Measurements from ENCODE around the gene PXMP4.

Gene PXMP4

DNA sequence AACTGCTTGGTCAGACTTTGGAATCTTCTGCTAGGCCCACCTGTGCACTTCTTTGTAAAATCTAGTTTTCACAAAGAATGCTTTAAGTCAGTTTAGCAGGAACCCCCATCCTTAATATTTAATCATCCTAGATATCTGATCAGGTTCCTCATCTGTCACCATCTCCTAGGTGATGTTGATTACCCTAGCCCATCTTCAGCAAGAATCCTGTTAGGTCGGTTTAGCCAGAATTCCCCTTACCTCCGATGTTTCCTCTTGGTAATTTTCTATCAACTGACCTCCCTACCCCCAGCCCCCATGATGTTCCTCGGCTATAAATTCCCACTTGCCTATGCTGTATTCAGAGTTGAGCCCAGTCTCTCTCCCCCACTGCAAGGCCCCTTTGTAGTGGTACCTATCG, 9.0 kb upstream of the PXMP4 start:
- H3K27ac ChIP-seq = no peak overlapping the region
- no peak for DNase-seq (ENCODE audit: low read depth, low spot score)
- TF ChIP-seq FOXP2 (optimal IDR thresholded peaks at IDR 0.05; ENCODE audit: control extremely low read depth, extremely low read length, insufficient read depth) = no peak

DNA sequence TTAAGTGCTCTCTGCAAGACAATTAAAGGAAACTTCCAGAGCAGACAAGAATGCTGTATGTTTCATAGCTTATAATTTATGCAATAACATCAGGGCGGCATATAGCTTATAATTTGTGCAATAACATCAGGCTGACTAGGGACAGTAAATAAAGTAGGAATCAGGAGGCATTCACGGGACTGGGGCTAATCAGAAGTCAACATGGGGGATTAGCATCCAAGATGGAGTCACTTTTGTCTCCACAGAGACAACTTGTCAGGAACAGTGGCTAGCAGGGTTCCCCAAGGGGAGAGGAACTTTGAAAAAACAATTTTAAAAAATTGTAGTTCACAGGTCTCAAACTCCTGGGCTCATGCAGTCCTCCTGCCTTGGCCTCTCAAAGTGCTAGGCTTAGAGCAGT, 8.4 kb upstream of the PXMP4 start:
- DNase-seq (ENCODE audit: low read depth, low spot score) = no peak
- no peaks in the 10 kb centered on the region for H3K9me3 ChIP-seq (ENCODE audit: low read depth, low read length)
- no peaks in the 10 kb centered on the region for H3K36me3 ChIP-seq (ENCODE audit: insufficient read depth, low read length)
- no peak overlapping the region for H3K9ac ChIP-seq (ENCODE audit: insufficient read length)
- TF ChIP-seq POLR2AphosphoS5 (IDR thresholded peaks at IDR 0.05; ENCODE audit: borderline replicate concordance, low read depth, low read length) (no peak), EZH2 (IDR thresholded peaks at IDR 0.05) (no peak), FOXP2 (optimal IDR thresholded peaks at IDR 0.05; ENCODE audit: control extremely low read depth, extremely low read length, insufficient read depth) (no peak)
- no peak overlapping the region for H3K4me3 ChIP-seq
- no peak overlapping the region for H3K27ac ChIP-seq

More for the DNA sequence above, 9.0 kb upstream of the PXMP4 start:
- no peaks in the 10 kb centered on the region for H3K9me3 ChIP-seq (ENCODE audit: low read depth, low read length)
- no peak overlapping the region for H3K9ac ChIP-seq (ENCODE audit: insufficient read length)
- H3K4me3 ChIP-seq = no peak overlapping the region
- no peaks in the 10 kb centered on the region for H3K36me3 ChIP-seq (ENCODE audit: insufficient read depth, low read length)

DNA sequence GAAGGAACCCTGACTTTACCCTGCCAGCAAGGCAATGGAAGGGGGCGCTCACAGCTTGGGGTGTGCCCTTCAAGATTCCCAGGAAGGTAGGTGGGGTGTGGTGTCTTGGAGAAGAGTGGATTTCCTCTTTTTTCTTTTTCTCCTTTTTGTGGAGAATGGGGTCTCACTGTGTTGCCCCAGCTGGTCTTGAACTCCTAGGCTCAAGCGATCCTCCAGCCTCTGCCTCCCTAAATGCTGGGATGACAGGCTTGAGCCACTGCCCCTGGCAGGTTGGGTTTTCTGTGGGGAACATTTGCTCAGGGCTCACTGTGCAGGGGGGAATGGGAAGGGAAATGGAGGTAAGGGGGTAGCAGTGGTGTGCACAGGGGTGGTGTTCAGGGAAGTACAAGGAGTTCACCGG, 7.7 kb upstream of the PXMP4 start:
- no peak for DNase-seq (ENCODE audit: low read depth, low spot score)
- Histone ChIP-seq H3K36me3 (ENCODE audit: insufficient read depth, low read length) (no peaks in the 10 kb centered on the region), H3K4me3 (no peak overlapping the region), H3K9ac (ENCODE audit: insufficient read length) (no peak overlapping the region), H3K27ac (no peak overlapping the region), H3K9me3 (ENCODE audit: low read depth, low read length) (no peaks in the 10 kb centered on the region)
- TF ChIP-seq POLR2AphosphoS5 (IDR thresholded peaks at IDR 0.05; ENCODE audit: borderline replicate concordance, low read depth, low read length) = no peak
- TF ChIP-seq FOXP2 (optimal IDR thresholded peaks at IDR 0.05; ENCODE audit: control extremely low read depth, extremely low read length, insufficient read depth) = no peak
- TF ChIP-seq EZH2 (IDR thresholded peaks at IDR 0.05) = no peak

DNA sequence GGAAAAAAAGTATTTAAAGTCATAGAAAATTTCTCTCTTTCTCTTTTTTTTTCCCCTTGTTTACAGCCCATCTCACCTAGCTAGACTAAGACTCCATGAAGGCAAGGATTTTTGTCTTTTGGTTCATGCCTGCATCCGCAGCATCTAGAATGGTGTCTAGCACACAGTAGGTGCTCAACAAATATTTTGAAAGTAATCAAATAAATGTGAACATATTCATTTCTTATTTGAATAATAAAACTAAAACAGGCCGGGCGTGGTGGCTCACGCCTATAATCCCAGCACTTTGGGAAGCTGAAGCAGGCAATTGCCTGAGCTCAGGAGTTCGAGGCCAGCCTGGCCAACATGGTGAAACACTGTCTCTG, 7.0 kb upstream of the PXMP4 start:
- Histone ChIP-seq H3K9me3 (ENCODE audit: low read depth, low read length) (no peaks in the 10 kb centered on the region), H3K9ac (ENCODE audit: insufficient read length) (no peak overlapping the region), H3K4me3 (no peak overlapping the region), H3K27ac (no peak overlapping the region), H3K36me3 (ENCODE audit: insufficient read depth, low read length) (no peaks in the 10 kb centered on the region)
- no peak for DNase-seq (ENCODE audit: low read depth, low spot score)
- TF ChIP-seq EZH2 (IDR thresholded peaks at IDR 0.05) = no peak
- no peak for TF ChIP-seq FOXP2 (optimal IDR thresholded peaks at IDR 0.05; ENCODE audit: control extremely low read depth, extremely low read length, insufficient read depth)
- no peak for TF ChIP-seq POLR2AphosphoS5 (IDR thresholded peaks at IDR 0.05; ENCODE audit: borderline replicate concordance, low read depth, low read length)

DNA sequence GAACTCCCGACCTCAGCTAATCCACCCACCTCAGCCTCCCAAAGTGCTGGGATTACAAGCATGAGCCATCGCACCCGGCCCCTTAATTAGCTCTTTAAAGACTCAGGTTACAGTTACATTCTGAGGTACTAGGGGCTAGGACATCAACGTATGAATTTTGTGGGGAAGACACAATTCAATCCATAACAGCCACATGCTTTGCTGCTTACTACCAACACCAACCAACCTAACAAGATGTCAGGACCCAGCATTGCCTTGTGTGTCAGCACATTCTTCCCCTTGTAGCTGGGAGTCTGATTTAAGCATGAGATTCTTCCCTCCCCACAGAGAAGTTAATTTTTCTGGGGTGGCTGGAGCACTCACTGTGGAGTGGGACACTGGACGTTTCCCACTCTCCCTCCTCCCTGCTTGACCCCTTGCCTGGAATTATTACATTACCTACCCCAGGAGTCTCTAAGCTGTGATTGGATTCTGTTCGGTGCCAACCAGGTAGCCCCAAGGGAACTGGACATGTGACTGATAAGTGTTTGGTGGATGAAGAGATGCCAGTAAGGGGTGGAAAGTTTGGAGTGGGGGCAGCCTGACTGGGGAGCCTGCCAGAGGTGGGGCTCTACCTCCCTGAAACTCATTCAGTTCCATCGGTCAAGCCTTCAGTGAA, 5.6 kb upstream of the PXMP4 start:
- H3K36me3 ChIP-seq (ENCODE audit: insufficient read depth, low read length) = no peaks in the 10 kb centered on the region
- no peak for TF ChIP-seq FOXP2 (optimal IDR thresholded peaks at IDR 0.05; ENCODE audit: control extremely low read depth, extremely low read length, insufficient read depth)
- TF ChIP-seq EZH2 (IDR thresholded peaks at IDR 0.05) = no peak
- no peak for TF ChIP-seq POLR2AphosphoS5 (IDR thresholded peaks at IDR 0.05; ENCODE audit: borderline replicate concordance, low read depth, low read length)
- H3K9ac ChIP-seq (ENCODE audit: insufficient read length) = no peak overlapping the region
- H3K4me3 ChIP-seq = no peak overlapping the region
- DNase-seq (ENCODE audit: low read depth, low spot score) = no peak
- no peak overlapping the region for H3K27ac ChIP-seq
- no peaks in the 10 kb centered on the region for H3K9me3 ChIP-seq (ENCODE audit: low read depth, low read length)

DNA sequence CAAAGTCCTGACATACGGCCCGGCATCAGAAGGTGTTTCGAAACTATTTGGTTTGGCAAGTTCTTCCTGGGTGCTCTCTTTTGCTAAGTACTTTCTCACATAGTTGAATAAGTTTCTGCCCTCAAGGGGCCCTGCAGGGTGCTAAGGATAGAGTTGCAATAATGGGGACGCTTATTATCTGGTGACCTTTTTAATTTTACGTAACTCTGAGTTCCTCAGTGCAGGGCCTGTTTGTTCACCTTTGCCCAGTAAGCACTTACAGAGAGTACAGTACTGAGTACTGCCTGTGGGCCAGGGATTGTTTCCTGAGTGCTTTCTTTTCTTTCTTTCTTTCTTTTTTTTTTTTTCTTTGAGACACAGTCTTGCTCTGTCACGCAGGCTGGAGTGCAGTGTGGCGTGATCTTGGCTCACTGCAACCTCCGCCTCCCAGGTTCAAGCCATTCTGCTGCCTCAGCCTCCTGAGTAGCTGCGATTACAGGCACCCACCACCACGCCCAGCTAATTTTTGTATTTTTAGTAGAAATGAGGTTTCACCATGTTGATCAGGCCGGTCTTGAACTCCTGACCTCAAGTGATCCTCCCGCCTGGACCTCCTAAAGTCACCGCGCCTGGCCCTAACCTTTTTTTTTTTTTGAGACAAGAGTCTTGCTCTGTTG, 4.5 kb upstream of the PXMP4 start:
- no peak for DNase-seq (ENCODE audit: low read depth, low spot score)
- H3K9me3 ChIP-seq (ENCODE audit: low read depth, low read length) = no peaks in the 10 kb centered on the region
- H3K4me3 ChIP-seq = no peak overlapping the region
- peak overlapping the region; percentile 55; the same call in 1 of the 2 replicates for H3K27ac ChIP-seq
- H3K36me3 ChIP-seq (ENCODE audit: insufficient read depth, low read length) = no peaks in the 10 kb centered on the region
- TF ChIP-seq EZH2 (IDR thresholded peaks at IDR 0.05) (no peak), POLR2AphosphoS5 (IDR thresholded peaks at IDR 0.05; ENCODE audit: borderline replicate concordance, low read depth, low read length) (no peak), FOXP2 (optimal IDR thresholded peaks at IDR 0.05; ENCODE audit: control extremely low read depth, extremely low read length, insufficient read depth) (no peak)
- H3K9ac ChIP-seq (ENCODE audit: insufficient read length) = no peak overlapping the region

DNA sequence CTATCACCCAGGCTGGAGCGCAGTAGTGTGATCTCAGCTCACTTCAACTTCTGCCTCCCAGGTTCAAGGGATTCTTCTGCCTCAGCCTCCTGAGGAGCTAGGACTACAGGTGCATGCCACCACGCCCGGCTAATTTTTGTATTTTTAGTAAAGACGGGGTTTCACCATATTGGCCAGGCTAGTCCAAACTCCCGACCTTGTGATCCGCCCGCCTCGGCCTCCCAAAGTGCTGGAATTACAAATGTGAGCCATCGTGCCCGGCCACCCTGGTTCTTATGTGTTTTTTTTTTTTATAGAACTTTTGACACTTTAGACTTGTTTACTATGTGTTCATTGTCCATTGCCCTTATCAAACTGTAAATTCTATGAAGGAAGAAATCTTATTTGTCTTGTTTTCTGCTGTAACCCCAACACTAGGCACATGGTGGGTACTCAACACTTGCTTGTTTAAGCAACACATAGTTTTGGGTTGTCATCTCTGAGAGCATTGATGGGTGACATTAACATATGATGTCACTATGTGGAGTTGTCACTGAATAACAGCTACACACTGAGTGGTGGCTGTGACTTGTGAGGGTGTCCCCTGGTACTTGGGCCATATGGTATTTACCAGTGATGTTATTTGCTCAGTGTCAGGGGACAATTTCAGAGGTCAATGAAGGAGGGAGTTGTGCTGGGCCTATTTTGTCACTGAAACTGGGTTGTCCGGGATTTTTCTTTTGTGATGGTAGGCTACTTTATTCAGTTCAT, 1.5 kb upstream of the PXMP4 start:
- Histone ChIP-seq H3K4me3 (no peak overlapping the region), H3K36me3 (ENCODE audit: insufficient read depth, low read length) (no peaks in the 10 kb centered on the region), H3K27ac (no peak overlapping the region), H3K9me3 (ENCODE audit: low read depth, low read length) (no peaks in the 10 kb centered on the region), H3K9ac (ENCODE audit: insufficient read length) (no peak overlapping the region)
- TF ChIP-seq EZH2 (IDR thresholded peaks at IDR 0.05) (no peak), FOXP2 (optimal IDR thresholded peaks at IDR 0.05; ENCODE audit: control extremely low read depth, extremely low read length, insufficient read depth) (no peak), POLR2AphosphoS5 (IDR thresholded peaks at IDR 0.05; ENCODE audit: borderline replicate concordance, low read depth, low read length) (no peak)
- no peak for DNase-seq (ENCODE audit: low read depth, low spot score)

DNA sequence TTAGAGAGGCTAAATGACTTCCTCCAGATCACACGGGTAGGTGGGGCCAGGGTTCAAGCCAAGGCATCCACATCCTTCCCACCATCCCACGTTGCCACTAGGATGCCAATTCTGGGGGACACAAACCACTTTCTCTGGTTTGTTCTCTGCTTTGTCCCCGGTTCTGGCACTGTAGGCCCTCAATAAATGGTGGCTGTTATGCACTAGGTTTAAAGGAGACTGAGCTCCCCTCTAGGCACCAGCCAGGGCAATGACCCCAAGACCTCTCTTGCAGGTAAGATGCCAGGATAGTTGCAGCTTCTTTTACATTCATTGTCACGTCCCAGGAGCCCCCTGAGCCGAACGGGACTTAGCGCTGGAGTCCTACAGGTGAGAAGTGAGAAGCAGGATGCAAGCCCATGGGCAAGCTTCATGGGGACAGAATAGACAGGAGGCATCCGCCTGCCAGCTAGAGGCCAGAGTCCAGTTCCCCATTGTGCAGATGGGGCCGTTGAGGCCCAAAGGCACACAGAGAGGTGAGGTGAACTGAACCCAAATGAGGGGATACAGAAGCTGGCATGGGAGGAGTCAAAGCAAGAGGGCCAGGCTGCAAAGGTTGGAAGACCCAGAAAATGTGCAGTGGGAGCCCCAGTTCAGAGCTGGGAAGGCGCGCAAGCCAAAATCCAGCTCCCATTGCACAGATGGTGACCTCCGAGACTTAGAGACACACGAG, 677 bp downstream of the PXMP4 start:
- H3K4me3 ChIP-seq = peak overlapping the region; percentile 89
- DNase-seq (ENCODE audit: low read depth, low spot score) = no peak
- no peaks in the 10 kb centered on the region for H3K9me3 ChIP-seq (ENCODE audit: low read depth, low read length)
- TF ChIP-seq FOXP2 (optimal IDR thresholded peaks at IDR 0.05; ENCODE audit: control extremely low read depth, extremely low read length, insufficient read depth) = no peak
- no peak overlapping the region for H3K27ac ChIP-seq
- H3K9ac ChIP-seq (ENCODE audit: insufficient read length) = peak overlapping the region; percentile 71
- H3K36me3 ChIP-seq (ENCODE audit: insufficient read depth, low read length) = no peaks in the 10 kb centered on the region
